NCI-H2227 (cell line): ENCODE data around the gene INHBC.
"Not testable (repeated sequence)": the region's sequence is repeated elsewhere in the genome, so short reads cannot be mapped to it uniquely, and the experiment has no call there.

Experiments used
- DNase-seq: peaks from one replicate; lab custom pipeline; 2025; ENCODE audit not compliant: unreplicated experiment; lab: John Stamatoyannopoulos, UW

Gene INHBC

GRCh38 chr12:57481671-57482070, 47.1 kb downstream of the INHBC start:
- DNase-seq, result no peak

- DNase-seq, result no peak
Observed at GRCh38 chr12:57483466-57483865, 48.9 kb downstream of the INHBC start.

GRCh38 chr12:57485695-57486094, 51.1 kb downstream of the INHBC start:
- DNase-seq, result no peak

- no peak for DNase-seq
Observed at GRCh38 chr12:57487055-57487596, 52.5 kb downstream of the INHBC start.

- peak; percentile 93 for DNase-seq
Observed at GRCh38 chr12:57487597-57488401, 53.2 kb downstream of the INHBC start, which contains the start of gene MARS1. MARS1 (plus strand) TSS chr12:57488068; CDS start chr12:57488091, 23 bp downstream.

GRCh38 chr12:57488402-57489156, 54.0 kb downstream of the INHBC start:
- DNase-seq, result no peak

GRCh38 chr12:57489157-57489641, 54.6 kb downstream of the INHBC start:
- DNase-seq, result no peak

- DNase-seq, result no peak
Observed at GRCh38 chr12:57490126-57490525, 55.5 kb downstream of the INHBC start.

GRCh38 chr12:57491393-57492280, 57.1 kb downstream of the INHBC start:
- DNase-seq, result peak; percentile 6

GRCh38 chr12:57495051-57495701, 60.6 kb downstream of the INHBC start:
- not testable (repeated sequence) for DNase-seq

GRCh38 chr12:57496822-57497221, 62.2 kb downstream of the INHBC start:
- DNase-seq, result no peak

GRCh38 chr12:57497223-57498131, 62.9 kb downstream of the INHBC start:
- DNase-seq, result no peak

- no peak for DNase-seq
Observed at GRCh38 chr12:57498132-57498502, 63.5 kb downstream of the INHBC start.

GRCh38 chr12:57498571-57498970, 64.0 kb downstream of the INHBC start:
- DNase-seq, result no peak

- DNase-seq, result no peak
Observed at GRCh38 chr12:57500213-57500612, 65.6 kb downstream of the INHBC start.
